ENCODE measurements around the gene SUGP2. TPM values are rescaled to one million over a fixed set of nuclear protein-coding genes. Genes with fewer than 3 reads are reported as not detected.

SUGP2 gene
- total and polyA plus RNA-seq, 2 experiments from 2014 or later = 102 to 109 TPM

- DNase-seq (ENCODE audit: low spot score) (no peak), ATAC-seq (no peak)
- no peak overlapping the region for H3K27ac Mint-ChIP-seq
- no peak overlapping the region for H3K27ac ChIP-seq (ENCODE audit: low read depth)
- H3K4me1 Mint-ChIP-seq = no peaks in the 10 kb centered on the region; the same call in 2 of the 3 replicates
- no peak for TF ChIP-seq ETS1 (IDR thresholded peaks at IDR 0.05)
- TF ChIP-seq ZNF331 (CRISPR knock-in tag; IDR thresholded peaks at IDR 0.05; ENCODE audit: low read depth) = no peak
- TF ChIP-seq NANOG (IDR thresholded peaks at IDR 0.05; ENCODE audit: borderline replicate concordance) = no peak
- no peak for TF ChIP-seq CREB1 (CRISPR knock-in tag; IDR thresholded peaks at IDR 0.05; ENCODE audit: low read depth)
- no peak for TF ChIP-seq EZH2 (IDR thresholded peaks at IDR 0.05; ENCODE audit: low read depth, unreplicated experiment)
- no peak for TF ChIP-seq REST (IDR thresholded peaks at IDR 0.05; ENCODE audit: unreplicated experiment)
- no peak for TF ChIP-seq EZH2phosphoT487 (IDR thresholded peaks at IDR 0.05; ENCODE audit: unreplicated experiment)
- no peak for TF ChIP-seq ZNF114 (CRISPR knock-in tag; IDR thresholded peaks at IDR 0.05)
- no peak for TF ChIP-seq POLR2AphosphoS5 (IDR thresholded peaks at IDR 0.05; ENCODE audit: low read depth)
- no peak for TF ChIP-seq STAT1 (IDR thresholded peaks at IDR 0.05; ENCODE audit: unreplicated experiment)
- no peak for TF ChIP-seq JUNB (IDR thresholded peaks at IDR 0.05; ENCODE audit: unreplicated experiment)
- no peak for TF ChIP-seq CTCF (conservative IDR thresholded peaks at IDR 0.05; ENCODE audit: low read depth in 2 of 2)
- TF ChIP-seq ZNF462 (CRISPR knock-in tag; IDR thresholded peaks at IDR 0.05) = no peak
- H3K36me3 Mint-ChIP-seq (ENCODE audit: low read depth) = no peaks in the 10 kb centered on the region
- no peak overlapping the region for H3K4me3 ChIP-seq
- H3F3A ChIP-seq (replicated peaks; ENCODE audit: low read depth) = peaks cover 5% of the 10 kb centered on the region; the same call in 1 of the 2 replicates
- no peak overlapping the region; the same call in 2 of the 3 replicates for H3K4me3 Mint-ChIP-seq
- no peaks in the 10 kb centered on the region for H3K27me3 ChIP-seq (ENCODE audit: insufficient read depth)
- no peaks in the 10 kb centered on the region for H4K20me1 ChIP-seq (replicated peaks; ENCODE audit: insufficient read depth)
- peaks cover 11% of the 10 kb centered on the region for H3K27me3 Mint-ChIP-seq (ENCODE audit: insufficient read depth, low read depth, poor library complexity)
- H3K9me3 Mint-ChIP-seq = no peaks in the 10 kb centered on the region
- H3K36me3 ChIP-seq (ENCODE audit: insufficient read depth) = no peaks in the 10 kb centered on the region
- no peak overlapping the region for H2AFZ ChIP-seq
- H3K4me1 ChIP-seq (ENCODE audit: insufficient read depth) = no peaks in the 10 kb centered on the region; the same call in 1 of the 2 replicates
- no peaks in the 10 kb centered on the region for H3K79me2 ChIP-seq (replicated peaks; ENCODE audit: insufficient read depth)
- no peak overlapping the region for H3K4me2 ChIP-seq
- no peaks in the 10 kb centered on the region for H3K9me2 ChIP-seq (ENCODE audit: insufficient read depth)
Measured at GRCh38 chr19:18985257-18985656, 48.1 kb downstream of the SUGP2 start.

All from GM23338 (cell line).